SK-N-SH (cell line): ENCODE results near the gene CSNK2A1. TPM values are rescaled to one million over a fixed set of nuclear protein-coding genes. Genes with fewer than 3 reads are reported as not detected.

Experiments
- CTCF ChIA-PET: fragments of 300-600, 350-600 bp; formaldehyde crosslinking; extraction: SDS; loops from one replicate; lab custom pipeline; 2021; lab: Yijun Ruan, JAX
- POLR2A ChIA-PET: fragments of 350-600 bp; sonication (Branson Sonifier 250); formaldehyde crosslinking; extraction: SDS; loops from one replicate; lab custom pipeline; 2020; ENCODE audit warnings: antibody characterized with exemption, inconsistent platforms; lab: Yijun Ruan, JAX
- DNase-seq: peaks from one replicate; pipeline ENCODE4 v3.0.0; 2012
- H2AFZ ChIP-seq: fragments of 200-600 bp; sonication (generic); 2 replicates; pipeline ENCODE4 v1.8.1; 2016; ENCODE audit warnings: antibody characterized with exemption, mild to moderate bottlenecking, low read depth
- H3F3A ChIP-seq: fragments of 200-600 bp; sonication (generic); replicated peaks from 2 replicates; pipeline ENCODE3; 2016; ENCODE audit warnings: antibody characterized with exemption, mild to moderate bottlenecking; ENCODE audit not compliant: insufficient read depth
- H3K27ac ChIP-seq, 2 experiments: fragments of 200-500 bp in 1 of 2; fragments of 200-600 bp in 1 of 2; sonication (Bioruptor generic) in 1 of 2; sonication (generic), shearing (Covaris generic) in 1 of 2; 2 replicates each; pipeline versions ENCODE4 v1.5.1 to v1.6.1; 2014 to 2016; ENCODE audit warnings: low read depth in 2 of 2, inconsistent platforms in 1 of 2, low read length in 1 of 2, mild to moderate bottlenecking in 1 of 2, mixed read lengths in 1 of 2
- H3K27me3 ChIP-seq: fragments of 200-600 bp; sonication (generic), shearing (Covaris generic); 2 replicates; pipeline ENCODE4 v1.6.1; 2016; ENCODE audit warnings: mixed run types; ENCODE audit not compliant: insufficient read depth
- H3K36me3 ChIP-seq, 2 experiments: fragments of 200-500 bp in 1 of 2; fragments of 200-600 bp in 1 of 2; sonication (Bioruptor generic) in 1 of 2; sonication (generic) in 1 of 2; replicated peaks in 1 of 2; 2 replicates each; pipeline versions ENCODE3 to v1.5.1; 2014 to 2016; ENCODE audit warnings: low read length in 1 of 2, mild to moderate bottlenecking in 1 of 2; ENCODE audit not compliant: insufficient read depth in 2 of 2, control insufficient read depth in 1 of 2
- H3K4me1 ChIP-seq, 2 experiments: fragments of 200-500 bp in 1 of 2; fragments of 200-600 bp in 1 of 2; sonication (Bioruptor generic) in 1 of 2; sonication (generic), shearing (Covaris generic) in 1 of 2; 2 replicates each; pipeline versions ENCODE4 v1.5.1 to v1.6.1; 2014 to 2016; ENCODE audit warnings: low read depth in 1 of 2, low read length in 1 of 2, mixed run types in 1 of 2; ENCODE audit not compliant: insufficient read depth in 2 of 2, control insufficient read depth in 1 of 2
- H3K4me2 ChIP-seq: fragments of 200-600 bp; sonication (generic), shearing (Covaris generic); 2 replicates; pipeline ENCODE4 v1.6.1; 2017; ENCODE audit warnings: mixed run types
- H3K4me3 ChIP-seq, 2 experiments: fragments of 200-500 bp in 1 of 2; fragments of 200-600 bp in 1 of 2; sonication (Bioruptor generic) in 1 of 2; sonication (generic), shearing (Covaris generic) in 1 of 2; 2 replicates each; pipeline versions ENCODE4 v1.5.1 to v1.8.1; 2014 to 2016; ENCODE audit warnings: low read depth in 2 of 2, inconsistent platforms in 1 of 2, low read length in 1 of 2, mild to moderate bottlenecking in 1 of 2, mixed read lengths in 1 of 2, moderate library complexity in 1 of 2
- H3K79me2 ChIP-seq: fragments of 200-600 bp; sonication (generic); 2 replicates; pipeline ENCODE4 v1.8.1; 2017; ENCODE audit warnings: mild to moderate bottlenecking; ENCODE audit not compliant: insufficient read depth
- H3K9ac ChIP-seq: fragments of 200-600 bp; sonication (generic); 2 replicates; pipeline ENCODE4 v1.6.1; 2017; ENCODE audit warnings: mixed run types
- H3K9me2 ChIP-seq: fragments of 200-600 bp; sonication (generic); 2 replicates; pipeline ENCODE4 v1.6.1; 2017; ENCODE audit warnings: mixed run types
- H3K9me3 ChIP-seq: fragments of 200-600 bp; sonication (generic); 2 replicates; pipeline ENCODE4 v1.6.1; 2017; ENCODE audit warnings: mixed run types, mild to moderate bottlenecking, moderate library complexity
- H4K20me1 ChIP-seq: fragments of 200-600 bp; sonication (generic); 2 replicates; pipeline ENCODE4 v1.6.1; 2017; ENCODE audit warnings: mild to moderate bottlenecking, mixed run types; ENCODE audit not compliant: insufficient read depth
- CHD2 ChIP-seq: fragments of 150-350 bp; IDR thresholded peaks from 2 replicates; pipeline ENCODE4 v1.6.1; 2018; ENCODE audit warnings: low read length; ENCODE audit not compliant: partially characterized antibody
- EP300 ChIP-seq, 2 experiments: IDR thresholded peaks; 2 replicates each; pipeline versions ENCODE4 v1.4.0 to v1.6.1; 2012; ENCODE audit warnings: borderline replicate concordance in 1 of 2, low read depth in 1 of 2, low read length in 1 of 2
- FOXJ3 ChIP-seq: sonication (generic); formaldehyde crosslinking; IDR thresholded peaks from 2 replicates; pipeline ENCODE4 v1.5.1; 2020; ENCODE audit warnings: mild to moderate bottlenecking, missing genetic modification reagents
- FOXM1 ChIP-seq: IDR thresholded peaks from 2 replicates; pipeline ENCODE4 v1.4.0; 2012; ENCODE audit warnings: low read depth, mild to moderate bottlenecking
- GABPA ChIP-seq: IDR thresholded peaks from 2 replicates; pipeline ENCODE4 v1.4.0; 2012; ENCODE audit warnings: low read depth, mild to moderate bottlenecking
- GATA2 ChIP-seq: sonication (generic); formaldehyde crosslinking; IDR thresholded peaks from 2 replicates; pipeline ENCODE4 v1.5.0; 2020; ENCODE audit warnings: mild to moderate bottlenecking, missing genetic modification reagents
- MXI1 ChIP-seq: IDR thresholded peaks from 2 replicates; pipeline ENCODE4 v1.6.1; 2012; ENCODE audit warnings: mild to moderate bottlenecking, low read depth, low read length, improper control_type of control experiment
- RAD21 ChIP-seq: IDR thresholded peaks from 2 replicates; pipeline ENCODE4 v1.6.1; 2012; ENCODE audit warnings: mild to moderate bottlenecking, low read length
- RCOR1 ChIP-seq: fragments of 150-350 bp; IDR thresholded peaks from 2 replicates; pipeline ENCODE4 v1.6.1; 2017; ENCODE audit warnings: antibody characterized with exemption, low read length
- SIN3A ChIP-seq: IDR thresholded peaks from 2 replicates; pipeline ENCODE4 v1.6.1; 2012; ENCODE audit warnings: low read depth, mild to moderate bottlenecking, low read length, moderate library complexity, borderline replicate concordance
- SMC3 ChIP-seq: IDR thresholded peaks from 2 replicates; pipeline ENCODE4 v1.6.1; 2012; ENCODE audit warnings: low read depth, low read length, improper control_type of control experiment
- TAF1 ChIP-seq: IDR thresholded peaks from 2 replicates; pipeline ENCODE4 v1.6.1; 2012; ENCODE audit warnings: low read depth, mild to moderate bottlenecking, low read length, moderate library complexity, borderline replicate concordance
- TCF12 ChIP-seq: IDR thresholded peaks from 2 replicates; pipeline ENCODE4 v1.4.0; 2012
- TEAD4 ChIP-seq: IDR thresholded peaks from 2 replicates; pipeline ENCODE4 v1.4.0; 2012; ENCODE audit warnings: mild to moderate bottlenecking, borderline replicate concordance; ENCODE audit not compliant: insufficient read depth
- WGBS: methylation state at CpG from one replicate; pipeline ENCODE4 v1.1.6; 2017; ENCODE audit warnings: low lambda C conversion rate; 5-methylcytosine and 5-hydroxymethylcytosine counted together
- polyA plus RNA-seq, 3 experiments: library from polyadenylated mRNA; depleted of rRNA; stranded (reverse); fragments of >200 nt; gene quantifications; 2 replicates each; pipeline ENCODE4 v1.2.3, GENCODE V29; 2012
- TF ChIP-seq, protein P1 (sequence below): IDR thresholded peaks from 2 replicates; pipeline ENCODE4 v1.4.0; 2012; ENCODE audit warnings: low read depth, borderline replicate concordance
- TF ChIP-seq, protein P2 (sequence below): IDR thresholded peaks from 2 replicates; pipeline ENCODE4 v1.6.1; 2012; ENCODE audit warnings: mild to moderate bottlenecking, low read depth, low read length, moderate library complexity
- TF ChIP-seq, protein P3 (sequence below): IDR thresholded peaks from 2 replicates; pipeline ENCODE4 v1.4.0; 2012; ENCODE audit warnings: low read depth

The CSNK2A1 gene
- polyA plus RNA-seq, 1 of the 3 experiments (the other 2 are of a cell fraction), result 61.9 TPM

DNA sequence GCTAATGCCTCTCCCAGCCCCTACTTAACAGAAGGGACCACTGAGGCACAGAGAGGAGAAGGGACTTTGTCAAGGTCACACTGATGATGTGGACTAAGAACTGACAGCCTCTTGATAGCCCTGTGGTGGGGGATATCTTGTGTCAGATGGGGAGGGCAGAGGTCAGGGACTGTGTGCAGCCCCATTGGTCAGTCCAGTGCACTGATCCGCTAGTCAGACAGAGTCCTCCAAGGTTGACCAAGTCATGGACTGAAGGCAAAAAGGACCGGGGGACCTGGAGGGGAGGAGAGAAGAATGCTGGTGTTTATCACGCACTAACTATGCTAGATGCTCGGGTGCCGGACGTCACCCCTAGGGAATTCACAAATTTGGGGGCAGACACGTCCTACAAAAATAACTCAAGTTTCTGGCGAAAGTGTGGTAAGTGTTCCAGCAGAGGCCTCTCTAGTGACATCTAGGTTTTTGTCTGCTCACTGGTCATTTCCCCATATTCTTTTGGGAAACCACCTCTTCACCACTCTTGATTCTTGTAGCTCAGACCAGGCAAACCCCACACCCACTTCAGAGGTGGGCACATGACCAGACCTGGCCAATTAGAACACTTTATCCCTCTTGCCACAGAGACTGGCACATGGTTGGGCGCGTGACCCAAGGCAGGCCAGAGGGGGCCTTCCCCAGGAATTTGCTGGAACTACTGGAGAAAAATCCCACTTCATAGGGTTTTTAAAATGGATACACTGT, 45.5 kb upstream of the CSNK2A1 start:
- CTCF ChIA-PET, result no interaction called here
- DNase-seq, result peak; percentile 32
- Histone ChIP-seq H3K79me2 (no peaks in the 10 kb centered on the region), H3K9me3 (no peaks in the 10 kb centered on the region), H3K4me1 (no peaks in the 10 kb centered on the region), H4K20me1 (no peaks in the 10 kb centered on the region), H3K9me2 (no peaks in the 10 kb centered on the region), H3F3A (no peaks in the 10 kb centered on the region), H3K36me3 (no peaks in the 10 kb centered on the region), H3K4me2 (no peak overlapping the region), H3K4me3 (no peak overlapping the region), H3K27me3 (peaks cover 7% of the 10 kb centered on the region; the same call in 1 of the 2 replicates), H3K27ac (no peak overlapping the region), H2AFZ (no peak overlapping the region), H3K9ac (no peak overlapping the region)
- POLR2A ChIA-PET, result no interaction called here
- TF ChIP-seq, protein P1, sequence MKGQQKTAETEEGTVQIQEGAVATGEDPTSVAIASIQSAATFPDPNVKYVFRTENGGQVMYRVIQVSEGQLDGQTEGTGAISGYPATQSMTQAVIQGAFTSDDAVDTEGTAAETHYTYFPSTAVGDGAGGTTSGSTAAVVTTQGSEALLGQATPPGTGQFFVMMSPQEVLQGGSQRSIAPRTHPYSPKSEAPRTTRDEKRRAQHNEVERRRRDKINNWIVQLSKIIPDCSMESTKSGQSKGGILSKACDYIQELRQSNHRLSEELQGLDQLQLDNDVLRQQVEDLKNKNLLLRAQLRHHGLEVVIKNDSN, result peak; percentile 26; the same call in 1 of the 2 replicates
- TF ChIP-seq TAF1, result no peak
- WGBS, result 73% methylated on average over 9 of the region's 10 CpGs

DNA sequence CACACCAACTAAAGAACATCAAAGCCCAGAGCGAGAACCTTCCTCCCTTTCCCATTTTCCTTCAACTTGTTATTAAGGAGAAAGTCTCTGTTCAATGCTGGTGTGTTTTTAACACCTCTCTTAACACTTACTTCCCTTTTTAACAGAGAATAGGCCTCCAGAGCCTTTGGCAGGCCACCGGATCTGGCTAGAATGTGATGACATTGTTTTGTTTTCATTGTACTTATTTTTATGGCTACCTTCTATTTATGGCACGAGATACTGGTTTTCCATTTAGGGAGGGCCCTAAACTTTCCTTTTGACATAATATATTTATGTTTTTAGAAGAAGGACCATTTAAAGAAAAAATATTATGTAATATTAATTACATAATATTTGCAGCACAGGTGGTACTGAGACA, 44.9 kb upstream of the CSNK2A1 start:
- TF ChIP-seq GATA2 (CRISPR knock-in tag), result no peak
- TF ChIP-seq GABPA, result no peak
- TF ChIP-seq FOXJ3, result no peak
- no peak for TF ChIP-seq EP300 (IDR thresholded peaks at IDR 0.05; ENCODE audit: borderline replicate concordance in 1 of 2, low read depth in 1 of 2, low read length in 1 of 2)
- 31% methylated on average over 3 of the region's 3 CpGs for WGBS
- Histone ChIP-seq H3K4me3 (no peak overlapping the region), H3K36me3 (no peaks in the 10 kb centered on the region), H3K27ac (no peak overlapping the region), H2AFZ (no peak overlapping the region), H3K9me2 (no peaks in the 10 kb centered on the region), H3K9me3 (no peaks in the 10 kb centered on the region), H3K27me3 (peaks cover 7% of the 10 kb centered on the region; the same call in 1 of the 2 replicates), H4K20me1 (no peaks in the 10 kb centered on the region), H3K4me2 (no peak overlapping the region), H3K4me1 (no peaks in the 10 kb centered on the region), H3K9ac (no peak overlapping the region), H3F3A (no peaks in the 10 kb centered on the region), H3K79me2 (no peaks in the 10 kb centered on the region)
- DNase-seq, result no peak
- CTCF ChIA-PET, result interaction anchor here (2.0 kb wide), 1 partner anchor 28 kb away, joined by 6 read pairs; no protein-coding TSS in a partner anchor
- POLR2A ChIA-PET, result no interaction called here

DNA sequence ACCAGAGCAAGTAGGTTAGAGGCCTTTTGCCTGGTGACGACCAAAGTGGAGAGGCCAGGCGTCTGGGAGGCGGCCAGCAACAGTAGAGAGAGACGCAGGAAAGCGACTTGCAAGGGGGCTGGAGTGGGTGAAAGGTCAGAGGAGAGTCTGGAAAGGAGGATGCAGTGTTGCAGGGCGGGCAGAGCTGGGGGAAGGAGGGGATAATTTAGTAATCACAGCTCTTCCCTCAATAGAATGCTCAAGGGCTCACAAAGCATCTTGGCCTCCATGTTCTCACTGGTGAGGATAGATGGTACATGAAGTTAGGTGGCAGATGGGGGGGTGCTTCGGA, 41.3 kb upstream of the CSNK2A1 start:
- peaks cover 7% of the 10 kb centered on the region; the same call in 1 of the 2 replicates for H3K27me3 ChIP-seq
- no peaks in the 10 kb centered on the region for H4K20me1 ChIP-seq
- H3K4me1 ChIP-seq, result no peaks in the 10 kb centered on the region
- no peak for DNase-seq
- ChIA-PET POLR2A (no interaction called here), CTCF (interaction anchor here (1.5 kb wide), 1 partner anchor 23 kb away, joined by 3 read pairs; no protein-coding TSS in a partner anchor)
- 33% methylated on average over 7 of the region's 7 CpGs for WGBS
- H3F3A ChIP-seq, result no peaks in the 10 kb centered on the region
- no peak overlapping the region for H3K27ac ChIP-seq
- no peaks in the 10 kb centered on the region for H3K79me2 ChIP-seq
- no peak overlapping the region for H2AFZ ChIP-seq
- H3K9me3 ChIP-seq, result no peaks in the 10 kb centered on the region
- no peak overlapping the region for H3K4me2 ChIP-seq
- no peak overlapping the region for H3K4me3 ChIP-seq
- H3K9me2 ChIP-seq, result no peaks in the 10 kb centered on the region
- no peak overlapping the region for H3K9ac ChIP-seq
- H3K36me3 ChIP-seq, result no peaks in the 10 kb centered on the region
- TF ChIP-seq TEAD4 (no peak), CHD2 (no peak), SIN3A (no peak), FOXJ3 (no peak), FOXM1 (no peak), RCOR1 (no peak), TCF12 (no peak), RAD21 (no peak), MXI1 (no peak), SMC3 (no peak)
- TF ChIP-seq, protein P2, sequence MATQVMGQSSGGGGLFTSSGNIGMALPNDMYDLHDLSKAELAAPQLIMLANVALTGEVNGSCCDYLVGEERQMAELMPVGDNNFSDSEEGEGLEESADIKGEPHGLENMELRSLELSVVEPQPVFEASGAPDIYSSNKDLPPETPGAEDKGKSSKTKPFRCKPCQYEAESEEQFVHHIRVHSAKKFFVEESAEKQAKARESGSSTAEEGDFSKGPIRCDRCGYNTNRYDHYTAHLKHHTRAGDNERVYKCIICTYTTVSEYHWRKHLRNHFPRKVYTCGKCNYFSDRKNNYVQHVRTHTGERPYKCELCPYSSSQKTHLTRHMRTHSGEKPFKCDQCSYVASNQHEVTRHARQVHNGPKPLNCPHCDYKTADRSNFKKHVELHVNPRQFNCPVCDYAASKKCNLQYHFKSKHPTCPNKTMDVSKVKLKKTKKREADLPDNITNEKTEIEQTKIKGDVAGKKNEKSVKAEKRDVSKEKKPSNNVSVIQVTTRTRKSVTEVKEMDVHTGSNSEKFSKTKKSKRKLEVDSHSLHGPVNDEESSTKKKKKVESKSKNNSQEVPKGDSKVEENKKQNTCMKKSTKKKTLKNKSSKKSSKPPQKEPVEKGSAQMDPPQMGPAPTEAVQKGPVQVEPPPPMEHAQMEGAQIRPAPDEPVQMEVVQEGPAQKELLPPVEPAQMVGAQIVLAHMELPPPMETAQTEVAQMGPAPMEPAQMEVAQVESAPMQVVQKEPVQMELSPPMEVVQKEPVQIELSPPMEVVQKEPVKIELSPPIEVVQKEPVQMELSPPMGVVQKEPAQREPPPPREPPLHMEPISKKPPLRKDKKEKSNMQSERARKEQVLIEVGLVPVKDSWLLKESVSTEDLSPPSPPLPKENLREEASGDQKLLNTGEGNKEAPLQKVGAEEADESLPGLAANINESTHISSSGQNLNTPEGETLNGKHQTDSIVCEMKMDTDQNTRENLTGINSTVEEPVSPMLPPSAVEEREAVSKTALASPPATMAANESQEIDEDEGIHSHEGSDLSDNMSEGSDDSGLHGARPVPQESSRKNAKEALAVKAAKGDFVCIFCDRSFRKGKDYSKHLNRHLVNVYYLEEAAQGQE, result no peak
- TF ChIP-seq, protein P3, sequence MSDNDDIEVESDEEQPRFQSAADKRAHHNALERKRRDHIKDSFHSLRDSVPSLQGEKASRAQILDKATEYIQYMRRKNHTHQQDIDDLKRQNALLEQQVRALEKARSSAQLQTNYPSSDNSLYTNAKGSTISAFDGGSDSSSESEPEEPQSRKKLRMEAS, result no peak
